Heart right ventricle (tissue), 16 donors: ENCODE data around the gene CACTIN. TPM values are rescaled to one million over a fixed set of nuclear protein-coding genes. Genes with fewer than 3 reads are reported as not detected.

Source experiments
- ATAC-seq, 8 donors: fragments of 200-7000 bp; cut with Tn5 transposase; one replicate each; pipeline ENCODE4 v1.9.1; 2020; ENCODE audit warnings: mild to moderate bottlenecking in 8 of 8, moderate library complexity in 8 of 8, moderate number of reproducible peaks in 1 of 8
- DNase-seq, 2 donors: peaks; one replicate each; pipeline ENCODE4 v3.0.0-alpha.2; 2020
- H3K27ac ChIP-seq, 10 donors: fragments of 200-600 bp; sonication (generic) in 2 of 10; one replicate each; pipeline versions ENCODE4 v1.5.0 to v1.8.0; 2020 to 2022; ENCODE audit warnings: mild to moderate bottlenecking in 3 of 10
- H3K27me3 ChIP-seq, 7 donors: fragments of 200-600 bp; one replicate each; pipeline ENCODE4 v1.8.0; 2021 to 2022; ENCODE audit warnings: mild to moderate bottlenecking in 2 of 7
- H3K36me3 ChIP-seq, 9 donors: fragments of 200-600 bp; sonication (generic) in 1 of 9; one replicate each; pipeline versions ENCODE4 v1.5.0 to v1.8.0; 2020 to 2022; ENCODE audit warnings: mild to moderate bottlenecking in 2 of 9
- H3K4me1 ChIP-seq, 9 donors: fragments of 200-600 bp; sonication (generic) in 1 of 9; one replicate each; pipeline versions ENCODE4 v1.5.0 to v1.8.0; 2020 to 2022; ENCODE audit warnings: mild to moderate bottlenecking in 4 of 9
- H3K4me3 ChIP-seq, 10 donors: fragments of 200-600 bp; sonication (generic) in 2 of 10; one replicate each; pipeline versions ENCODE4 v1.5.0 to v1.8.0; 2020 to 2022; ENCODE audit warnings: mild to moderate bottlenecking in 7 of 10, moderate library complexity in 2 of 10
- H3K9me3 ChIP-seq, 11 donors: fragments of 200-600 bp in 10 of 11; sonication (generic) in 2 of 11; one replicate each; pipeline versions ENCODE4 v1.5.0 to v1.8.0; 2013 to 2022; ENCODE audit warnings: mild to moderate bottlenecking in 2 of 11, control low read depth in 1 of 11, moderate library complexity in 1 of 11
- WGBS, 2 donors: extraction: QIAGEN DNeasy Blood & Tissue Kit; methylation state at CpG; one replicate each; pipeline ENCODE4 v1.1.7; 2013; ENCODE audit warnings: inconsistent platforms in 1 of 2; 5-methylcytosine and 5-hydroxymethylcytosine counted together
- intact Hi-C, 10 donors: fragments of 100-400 bp; cut with DNase I; formaldehyde crosslinking; loops; one replicate each; pipeline versions ENCODE4 v1.11.1 to v1.14.2; 2022
- polyA plus RNA-seq, 2 donors: library from polyadenylated mRNA; stranded (reverse); fragments of 200-250 nt; gene quantifications; one replicate each; pipeline ENCODE4 v1.2.3, GENCODE V29; 2013
- total RNA-seq, 10 donors: library from RNA; stranded (reverse); fragmentation: NEBNext Ultra II Directional in 3 of 10; extraction: Animal tissue kit (Norgen Biotek cat#: 25700) in 3 of 10; gene quantifications; one replicate each; pipeline versions ENCODE4 v1.2.1 to v1.2.4, GENCODE V29; 2021 to 2023
- TF ChIP-seq, protein P1 (sequence below), 9 donors: fragments of 200-600 bp; sonication (generic) in 2 of 9; IDR thresholded peaks; one replicate each; pipeline versions ENCODE4 v1.5.0 to v1.8.0; 2021 to 2022; ENCODE audit warnings: antibody characterized with exemption in 9 of 9, mild to moderate bottlenecking in 5 of 9, moderate library complexity in 1 of 9
- donor health status: Arrhythmogenic right ventricular cardiomyopathy.
- donor health status: ischemic (EF 13 %, LVEDD 7.1; RV severe dilation, severe dysfunction).
- donor health status: healthy with polysubstance abuse.
- donor health status: DM: no; HTN: yes; CAD: no.
- donor health status: DM: no; HTN: no; CAD: no.
- donor health status: ischemic (EF 25% LVEDD 6.9; RV normal size, moderate dysfunction).
- donor health status: ischemic (EF 25% LVEDD 5.7; RV mildly dilated, moderate dysfunction).
- donor health status: healthy.
- donor health status: DM: yes; HTN: yes; CAD: no.
- donor health status: Ischemic cardiomyopathy.
- donor health status: ischemic (EF 35%, LVEDD 5.7; RV mildly dilated, moderate dysfunction).
- donor health status: nonischemic (EF 11% LVEDD 7.7; RV severe dilation, severe dysfunction).
- donor health status: DM: yes; HTN: yes; CAD: no.
- donor health status: PGD.
- donor health status: ischemic (EF 29% LVEDD 5.4; RV normal size, mild dysfunction).
- donor health status: nonischemic (EF 23%, LVEDD 6.1; RV moderate dilation, normal function).

Gene CACTIN
- total and polyA plus RNA-seq, 12 donors, result 9.7 to 17.6 (median 12.7) TPM

DNA sequence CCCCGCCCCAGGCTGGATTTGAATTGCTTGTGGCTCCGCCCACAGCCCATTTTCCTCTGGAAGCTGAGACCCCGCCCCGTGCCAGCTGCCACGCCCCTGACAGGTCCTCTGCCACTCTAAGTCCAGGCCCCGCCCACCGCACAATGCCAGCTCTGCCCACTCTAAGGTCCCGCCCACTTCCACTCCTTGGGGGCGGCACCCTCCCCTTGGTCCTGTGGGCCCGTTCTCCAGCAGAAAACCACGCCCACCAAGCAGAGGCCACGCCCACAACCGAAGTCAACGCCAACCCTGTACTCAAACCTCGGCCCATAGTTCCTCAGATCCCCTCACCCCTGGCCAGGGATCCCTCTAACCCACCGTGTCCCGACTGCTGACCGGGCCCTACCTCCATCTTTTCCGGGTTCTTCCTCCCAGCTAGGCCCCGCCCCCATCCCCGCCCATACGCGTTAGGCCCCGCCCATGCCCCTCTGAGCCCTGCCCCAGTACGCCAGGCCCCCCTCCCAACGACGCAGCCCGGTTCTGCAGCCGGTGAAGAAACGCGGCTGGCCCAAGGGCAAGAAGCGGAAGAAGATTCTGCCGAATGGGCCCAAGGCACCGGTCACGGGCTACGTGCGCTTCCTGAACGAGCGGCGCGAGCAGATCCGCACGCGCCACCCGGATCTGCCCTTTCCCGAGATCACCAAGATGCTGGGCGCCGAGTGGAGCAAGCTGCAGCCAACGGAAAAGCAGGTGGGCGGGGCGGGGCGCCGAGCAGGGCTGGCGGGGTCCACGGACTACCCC lies 52.5 kb downstream of the CACTIN start:
- peaks cover 0 to 13% (median 0%) of the 10 kb centered on the region in 9 donors for H3K36me3 ChIP-seq
- no peaks in the 10 kb centered on the region for H3K9me3 ChIP-seq
- peak overlapping the region in 2 of 10 donors; percentile 85 to 90 for H3K27ac ChIP-seq
- H3K27me3 ChIP-seq, result no peaks in the 10 kb centered on the region
- peaks cover 10 to 40% (median 26%) of the 10 kb centered on the region in 9 donors for H3K4me1 ChIP-seq
- TF ChIP-seq, protein P1, sequence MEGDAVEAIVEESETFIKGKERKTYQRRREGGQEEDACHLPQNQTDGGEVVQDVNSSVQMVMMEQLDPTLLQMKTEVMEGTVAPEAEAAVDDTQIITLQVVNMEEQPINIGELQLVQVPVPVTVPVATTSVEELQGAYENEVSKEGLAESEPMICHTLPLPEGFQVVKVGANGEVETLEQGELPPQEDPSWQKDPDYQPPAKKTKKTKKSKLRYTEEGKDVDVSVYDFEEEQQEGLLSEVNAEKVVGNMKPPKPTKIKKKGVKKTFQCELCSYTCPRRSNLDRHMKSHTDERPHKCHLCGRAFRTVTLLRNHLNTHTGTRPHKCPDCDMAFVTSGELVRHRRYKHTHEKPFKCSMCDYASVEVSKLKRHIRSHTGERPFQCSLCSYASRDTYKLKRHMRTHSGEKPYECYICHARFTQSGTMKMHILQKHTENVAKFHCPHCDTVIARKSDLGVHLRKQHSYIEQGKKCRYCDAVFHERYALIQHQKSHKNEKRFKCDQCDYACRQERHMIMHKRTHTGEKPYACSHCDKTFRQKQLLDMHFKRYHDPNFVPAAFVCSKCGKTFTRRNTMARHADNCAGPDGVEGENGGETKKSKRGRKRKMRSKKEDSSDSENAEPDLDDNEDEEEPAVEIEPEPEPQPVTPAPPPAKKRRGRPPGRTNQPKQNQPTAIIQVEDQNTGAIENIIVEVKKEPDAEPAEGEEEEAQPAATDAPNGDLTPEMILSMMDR (IDR thresholded peaks at IDR 0.05), result no peak
- intact Hi-C loops, result loop anchor here in 2 of 10 donors (2.0 to 10.0 kb wide), 2 partner anchors 51 to 67 kb away; partner anchors contain the start of genes CACTIN (in 1 of the 2) and FZR1 (in 1 of the 2)
- DNase-seq (peak; percentile 79 to 85), ATAC-seq (peak in 5 of 8 donors; percentile 6 to 43 (median 14))
- H3K4me3 ChIP-seq, result peak overlapping the region in 9 of 10 donors; percentile 86 to 100 (median 98)
- WGBS, 2 donors, result 58 to 62% methylated on average over 55 of the region's 55 CpGs

DNA sequence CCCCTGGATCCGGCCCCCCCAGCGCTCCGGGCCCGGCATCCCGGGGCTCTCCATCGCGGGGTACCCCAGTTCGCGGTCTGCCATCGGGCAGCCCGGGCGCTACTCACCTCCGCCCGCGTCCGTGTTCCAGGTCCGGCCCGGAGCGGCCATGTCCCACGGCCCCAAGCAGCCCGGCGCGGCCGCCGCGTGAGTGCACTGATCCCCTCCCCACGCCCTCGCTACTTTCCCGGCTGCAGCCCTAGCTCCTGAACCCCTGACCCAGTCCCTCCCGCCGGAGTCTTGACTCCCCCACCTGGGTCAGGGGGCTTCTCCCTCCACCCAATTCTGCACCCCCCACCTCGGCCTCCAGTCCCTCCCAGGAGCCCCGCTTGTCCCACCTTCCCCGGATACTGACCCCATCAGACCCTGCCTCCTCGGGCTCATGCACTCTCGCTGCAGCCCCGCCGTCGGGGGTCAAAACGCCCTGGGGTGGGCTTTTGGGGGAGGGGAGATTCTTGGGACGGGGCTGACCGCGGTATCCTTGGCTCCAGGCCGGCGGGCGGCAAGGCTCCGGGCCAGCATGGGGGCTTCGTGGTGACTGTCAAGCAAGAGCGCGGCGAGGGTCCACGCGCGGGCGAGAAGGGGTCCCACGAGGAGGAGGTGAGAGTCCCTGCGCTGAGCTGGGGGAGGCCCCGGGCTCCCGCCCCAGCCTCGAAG lies 53.3 kb downstream of the CACTIN start:
- peaks cover 0 to 13% (median 0%) of the 10 kb centered on the region in 9 donors for H3K36me3 ChIP-seq
- H3K27ac ChIP-seq, result peak overlapping the region in 9 of 10 donors; percentile 61 to 90 (median 77)
- H3K9me3 ChIP-seq, result no peaks in the 10 kb centered on the region
- H3K27me3 ChIP-seq, result no peaks in the 10 kb centered on the region
- intact Hi-C loops, result loop anchor here in 2 of 10 donors (2.0 to 10.0 kb wide), 2 partner anchors 51 to 67 kb away; partner anchors contain the start of genes CACTIN (in 1 of the 2) and FZR1 (in 1 of the 2)
- DNase-seq (peak in 1 of 2 donors; percentile 43), ATAC-seq (peak in 7 of 8 donors; percentile 0 to 16 (median 1))
- TF ChIP-seq, protein P1 (IDR thresholded peaks at IDR 0.05), result no peak
- H3K4me1 ChIP-seq, result peaks cover 10 to 40% (median 26%) of the 10 kb centered on the region in 9 donors
- WGBS, 2 donors, result 0 to 2% methylated on average over 59 to 60 of the region's 60 CpGs
- peak overlapping the region; percentile 66 to 100 (median 96) for H3K4me3 ChIP-seq

DNA sequence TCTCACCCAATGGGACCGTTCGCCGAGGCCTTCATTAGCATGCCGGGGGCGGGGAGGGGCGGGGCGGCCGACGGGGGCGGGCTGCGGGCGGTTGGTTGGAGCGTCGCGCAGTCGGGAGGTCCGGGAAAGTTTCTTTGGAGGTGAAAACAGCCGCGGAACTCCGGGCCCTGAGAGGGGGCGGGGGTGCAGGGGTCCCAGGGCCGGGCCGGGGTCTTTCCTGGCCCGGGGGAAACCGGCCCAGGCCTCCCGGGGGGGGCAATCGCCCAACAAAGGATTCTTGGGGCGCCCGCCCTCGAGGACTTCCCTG lies 53.8 kb downstream of the CACTIN start, which contains the start of gene HMG20B:
Gene HMG20B (plus strand): TSS at position 90 of the 307 bp plus-strand sequence. CDS start 366 bp downstream, outside the sequence.
- Histone ChIP-seq H3K4me1 (peaks cover 10 to 40% (median 26%) of the 10 kb centered on the region in 9 donors), H3K27me3 (no peaks in the 10 kb centered on the region), H3K9me3 (no peaks in the 10 kb centered on the region), H3K27ac (peak within 1 kb of the TSS in 9 of 10 donors; percentile 61 to 90 (median 77)), H3K36me3 (peaks cover 0 to 13% (median 0%) of the 10 kb centered on the region in 9 donors), H3K4me3 (peak within 1 kb of the TSS; percentile 66 to 100 (median 96))
- intact Hi-C loops, result loop anchor here in 4 of 10 donors (1.0 to 10.0 kb wide), 3 partner anchors 16 to 66 kb away; partner anchors contain the start of genes MFSD12 (in 3 of the 4), CACTIN (in 1 of the 4) and FZR1 (in 1 of the 4)
- WGBS, 2 donors, result 0 to 1% methylated on average over 30 of the region's 30 CpGs
- no peak for DNase-seq
- TF ChIP-seq, protein P1 (IDR thresholded peaks at IDR 0.05), result no peak
- peak in 1 of 8 donors; percentile 0 for ATAC-seq
